ENCODE results near the gene GBX2. TPM values are rescaled to one million over a fixed set of nuclear protein-coding genes. Genes with fewer than 3 reads are reported as not detected.

Gene GBX2
- total and polyA plus RNA-seq, 3 donors from 2014 or later: 0.47 to 0.90 (median 0.56) TPM

- DNase-seq: no peak
These were observed 41.3 kb upstream of the GBX2 start for GRCh38 chr2:236209535-236209934.

DNA sequence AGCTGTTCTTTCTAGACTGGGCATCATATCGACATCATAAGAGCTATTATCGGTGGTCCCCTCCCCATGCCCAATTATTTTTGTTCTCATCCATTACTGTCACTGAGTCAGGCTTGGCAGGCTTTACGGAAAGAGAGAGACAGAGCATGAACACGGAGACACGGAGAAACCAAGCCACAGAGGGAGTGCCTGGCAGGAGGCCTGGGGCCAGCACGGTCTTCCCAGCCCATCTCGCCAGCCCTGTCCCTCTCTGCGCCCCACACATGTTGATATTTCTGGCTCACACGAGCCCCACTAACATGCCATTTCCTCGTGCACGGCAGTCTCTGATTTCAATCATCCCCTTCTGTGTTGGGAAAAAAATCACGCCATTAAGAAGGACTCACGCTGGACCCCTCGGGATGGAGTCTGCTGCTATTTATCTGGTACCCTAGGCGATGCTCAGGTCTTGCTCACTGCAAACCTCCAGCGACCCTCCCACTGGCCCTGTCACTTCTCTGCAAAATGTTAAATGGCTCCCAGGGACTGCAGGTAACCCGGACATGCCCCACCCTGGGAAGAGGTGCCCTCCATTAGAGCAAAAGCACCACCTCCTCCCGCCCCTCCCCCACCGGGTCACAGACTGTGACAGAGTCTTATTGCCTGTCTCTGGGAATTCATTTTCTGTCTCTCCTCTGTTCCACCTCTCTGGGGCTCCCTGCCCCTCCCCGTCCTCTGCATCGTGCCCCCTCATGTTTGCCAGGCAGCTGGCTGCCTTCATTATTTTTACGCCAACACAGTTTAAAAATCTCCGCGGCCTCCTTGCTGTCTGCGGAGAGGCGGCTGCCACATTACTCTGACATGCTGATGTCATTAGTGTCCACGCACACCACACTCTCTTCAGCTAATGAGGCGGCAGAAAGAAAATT, 40.1 kb upstream of the GBX2 start:
- Histone ChIP-seq H3K4me1 (no peaks in the 10 kb centered on the region), H3K27me3 (no peaks in the 10 kb centered on the region), H3K36me3 (ENCODE audit: low read depth, missing control alignments) (no peaks in the 10 kb centered on the region), H3K27ac (no peak overlapping the region), H3K9me3 (no peaks in the 10 kb centered on the region), H3K4me3 (no peak overlapping the region)
- DNase-seq: no peak
- 75 to 81% methylated on average over 28 of the region's 28 CpGs for WGBS, 2 donors
- intact Hi-C loops (cut with DNase I; ENCODE audit: low total_unique reads): no loop called here
- no peak for TF ChIP-seq POLR2A (IDR thresholded peaks at IDR 0.05)
- TF ChIP-seq, protein P1, sequence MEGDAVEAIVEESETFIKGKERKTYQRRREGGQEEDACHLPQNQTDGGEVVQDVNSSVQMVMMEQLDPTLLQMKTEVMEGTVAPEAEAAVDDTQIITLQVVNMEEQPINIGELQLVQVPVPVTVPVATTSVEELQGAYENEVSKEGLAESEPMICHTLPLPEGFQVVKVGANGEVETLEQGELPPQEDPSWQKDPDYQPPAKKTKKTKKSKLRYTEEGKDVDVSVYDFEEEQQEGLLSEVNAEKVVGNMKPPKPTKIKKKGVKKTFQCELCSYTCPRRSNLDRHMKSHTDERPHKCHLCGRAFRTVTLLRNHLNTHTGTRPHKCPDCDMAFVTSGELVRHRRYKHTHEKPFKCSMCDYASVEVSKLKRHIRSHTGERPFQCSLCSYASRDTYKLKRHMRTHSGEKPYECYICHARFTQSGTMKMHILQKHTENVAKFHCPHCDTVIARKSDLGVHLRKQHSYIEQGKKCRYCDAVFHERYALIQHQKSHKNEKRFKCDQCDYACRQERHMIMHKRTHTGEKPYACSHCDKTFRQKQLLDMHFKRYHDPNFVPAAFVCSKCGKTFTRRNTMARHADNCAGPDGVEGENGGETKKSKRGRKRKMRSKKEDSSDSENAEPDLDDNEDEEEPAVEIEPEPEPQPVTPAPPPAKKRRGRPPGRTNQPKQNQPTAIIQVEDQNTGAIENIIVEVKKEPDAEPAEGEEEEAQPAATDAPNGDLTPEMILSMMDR (IDR thresholded peaks at IDR 0.05): no peak

More at GRCh38 chr2:236209535-236209934, 41.3 kb upstream of the GBX2 start:
- Histone ChIP-seq H3K27me3 (no peaks in the 10 kb centered on the region), H3K36me3 (ENCODE audit: low read depth, missing control alignments) (no peaks in the 10 kb centered on the region), H3K27ac (no peak overlapping the region), H3K4me1 (no peaks in the 10 kb centered on the region), H3K4me3 (no peak overlapping the region), H3K9me3 (no peaks in the 10 kb centered on the region)
- TF ChIP-seq, protein P1 (IDR thresholded peaks at IDR 0.05): no peak
- no peak for TF ChIP-seq POLR2A (IDR thresholded peaks at IDR 0.05)
- 81 to 83% methylated on average over 6 of the region's 6 CpGs for WGBS, 2 donors
- intact Hi-C loops (cut with DNase I; ENCODE audit: low total_unique reads): no loop called here

DNA sequence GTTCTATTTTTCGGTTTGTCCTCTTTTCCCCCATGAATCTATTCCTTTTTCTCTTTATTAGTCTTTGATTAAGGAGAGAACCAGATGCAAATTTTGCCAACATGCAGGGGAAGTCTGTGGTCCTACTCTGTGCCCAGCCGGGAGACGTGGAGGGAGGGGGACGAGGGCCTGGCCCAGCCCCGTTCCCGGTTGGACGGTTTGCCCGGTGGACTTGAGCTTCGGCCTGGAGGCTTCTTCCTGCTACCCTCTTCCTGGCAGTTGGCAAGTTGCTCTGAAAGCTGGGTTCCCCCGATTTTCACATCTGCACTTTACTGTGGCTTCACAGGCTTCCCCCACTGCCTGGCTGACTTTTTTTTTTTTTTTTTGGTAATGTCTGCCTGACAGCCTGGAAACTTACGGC, 39.3 kb upstream of the GBX2 start:
- no peaks in the 10 kb centered on the region for H3K27me3 ChIP-seq
- WGBS, 2 donors: 90 to 94% methylated on average over 11 of the region's 11 CpGs
- no peak overlapping the region for H3K27ac ChIP-seq
- no peaks in the 10 kb centered on the region for H3K9me3 ChIP-seq
- no peaks in the 10 kb centered on the region for H3K36me3 ChIP-seq (ENCODE audit: low read depth, missing control alignments)
- no peak for DNase-seq
- H3K4me1 ChIP-seq: no peaks in the 10 kb centered on the region
- no peak overlapping the region for H3K4me3 ChIP-seq
- intact Hi-C loops (cut with DNase I; ENCODE audit: low total_unique reads): no loop called here
- TF ChIP-seq POLR2A (IDR thresholded peaks at IDR 0.05): no peak
- TF ChIP-seq, protein P1 (IDR thresholded peaks at IDR 0.05): no peak

DNA sequence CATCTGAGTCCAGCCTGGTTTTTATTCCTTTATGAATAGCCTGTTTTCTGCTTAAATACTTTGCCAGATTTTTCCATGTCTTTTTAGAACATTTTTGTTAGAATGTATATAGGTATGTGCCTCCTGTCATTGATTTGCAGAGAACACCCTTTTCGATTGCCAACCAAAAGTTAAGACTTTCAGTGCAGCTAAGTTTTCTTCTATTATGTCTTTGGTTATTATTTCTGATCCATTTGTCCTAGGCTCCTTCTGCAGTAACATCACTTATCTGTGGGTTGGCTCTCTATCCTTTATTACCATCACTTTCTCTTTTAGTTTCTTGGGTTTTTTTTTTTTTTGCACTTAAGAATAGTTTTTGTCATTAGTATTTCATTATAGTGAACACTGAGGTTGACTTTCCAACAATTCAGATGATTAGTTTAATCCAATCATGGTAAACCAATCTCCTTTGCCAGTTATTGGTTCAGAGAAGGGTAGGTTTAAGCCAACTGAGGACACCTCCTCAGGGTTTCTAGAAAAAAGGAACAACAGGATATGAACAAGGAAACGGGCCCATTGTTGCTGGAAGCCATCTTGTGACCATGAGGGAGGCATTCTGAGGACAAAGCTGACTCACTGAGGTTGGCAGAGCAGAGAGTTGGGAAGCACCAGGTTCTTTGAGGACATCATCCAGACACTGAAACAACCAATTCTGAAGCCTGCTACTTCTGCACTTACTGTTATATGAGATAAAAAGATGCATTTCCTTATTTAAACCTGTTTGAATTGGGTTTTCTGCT, 37.9 kb upstream of the GBX2 start:
- H3K27ac ChIP-seq: no peak overlapping the region
- intact Hi-C loops (cut with DNase I; ENCODE audit: low total_unique reads): no loop called here
- no peaks in the 10 kb centered on the region for H3K4me1 ChIP-seq
- WGBS, 2 donors: 83 to 89% methylated on average over 2 of the region's 2 CpGs
- no peaks in the 10 kb centered on the region for H3K36me3 ChIP-seq (ENCODE audit: low read depth, missing control alignments)
- DNase-seq: no peak
- H3K27me3 ChIP-seq: no peaks in the 10 kb centered on the region
- H3K9me3 ChIP-seq: no peaks in the 10 kb centered on the region
- TF ChIP-seq POLR2A (IDR thresholded peaks at IDR 0.05): no peak
- H3K4me3 ChIP-seq: no peak overlapping the region

DNA sequence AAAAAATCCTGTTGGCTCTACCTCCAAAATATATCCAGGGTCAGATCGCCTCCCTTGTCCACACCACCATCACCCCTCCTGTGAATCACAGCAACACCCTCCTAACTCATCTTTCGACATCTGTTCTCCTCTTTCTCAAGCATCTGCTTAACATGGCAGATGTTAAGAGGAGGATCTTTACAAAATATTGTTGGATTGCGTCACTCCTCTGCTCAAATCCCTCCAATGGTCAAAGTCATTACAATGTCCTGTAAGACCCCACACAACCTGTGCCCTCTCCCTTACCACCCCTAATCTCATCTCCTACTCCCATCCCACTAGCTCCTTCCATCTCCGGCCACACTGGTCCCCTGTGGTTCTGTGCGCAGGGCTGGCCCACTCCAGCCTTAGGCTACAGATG, 36.8 kb upstream of the GBX2 start:
- Histone ChIP-seq H3K9me3 (no peaks in the 10 kb centered on the region), H3K36me3 (ENCODE audit: low read depth, missing control alignments) (no peaks in the 10 kb centered on the region), H3K4me1 (no peaks in the 10 kb centered on the region), H3K27me3 (no peaks in the 10 kb centered on the region), H3K27ac (no peak overlapping the region), H3K4me3 (no peak overlapping the region)
- intact Hi-C loops (cut with DNase I; ENCODE audit: low total_unique reads): no loop called here
- DNase-seq: no peak
- 97 to 99% methylated on average over 5 of the region's 5 CpGs for WGBS, 2 donors
- TF ChIP-seq, protein P1 (IDR thresholded peaks at IDR 0.05): no peak

Measured in testis (tissue), 3 donors.